Measurements from ENCODE around the gene NLRC5.

GRCh38 chr16:56953006-56953405, 36.4 kb upstream of the NLRC5 start:
- TF ChIP-seq REST (IDR thresholded peaks at IDR 0.05; ENCODE audit: insufficient read depth in 1 of 2, low read depth in 2 of 2, low read length in 2 of 2) (no peak), TAF1 (IDR thresholded peaks at IDR 0.05; ENCODE audit: borderline replicate concordance, insufficient read depth, low read length) (no peak), FOXP2 (optimal IDR thresholded peaks at IDR 0.05; ENCODE audit: borderline replicate concordance, extremely low read depth, extremely low read length, insufficient read depth) (no peak), SIN3A (IDR thresholded peaks at IDR 0.05; ENCODE audit: borderline replicate concordance, insufficient read depth, low read length) (no peak)
